GM12892 (cell line): ENCODE results near the gene SPRYD3.

Experiments used
- POLR2A ChIP-seq: IDR thresholded peaks from 2 replicates; pipeline ENCODE4 v1.6.1; 2011; ENCODE audit warnings: low read depth, low read length, control low read depth
- POLR2AphosphoS5 ChIP-seq: IDR thresholded peaks from 2 replicates; pipeline ENCODE4 v1.6.1; 2011; ENCODE audit warnings: low read depth, low read length, control low read depth

GRCh38 chr12:53065470-53065869 is 13.7 kb downstream of the SPRYD3 start:
- no peak for TF ChIP-seq POLR2AphosphoS5
- TF ChIP-seq POLR2A: no peak
